GM21619 (cell line): ENCODE results near the gene LIMK2.
"Not testable (repeated sequence)": the region's sequence is repeated elsewhere in the genome, so short reads cannot be mapped to it uniquely, and the experiment has no call there.

Experiments
- ATAC-seq: cut with Tn5 transposase; IDR thresholded peaks from one replicate; pipeline ENCODE4 v1.9.1; 2021; ENCODE audit not compliant: unreplicated experiment

The LIMK2 gene

DNA sequence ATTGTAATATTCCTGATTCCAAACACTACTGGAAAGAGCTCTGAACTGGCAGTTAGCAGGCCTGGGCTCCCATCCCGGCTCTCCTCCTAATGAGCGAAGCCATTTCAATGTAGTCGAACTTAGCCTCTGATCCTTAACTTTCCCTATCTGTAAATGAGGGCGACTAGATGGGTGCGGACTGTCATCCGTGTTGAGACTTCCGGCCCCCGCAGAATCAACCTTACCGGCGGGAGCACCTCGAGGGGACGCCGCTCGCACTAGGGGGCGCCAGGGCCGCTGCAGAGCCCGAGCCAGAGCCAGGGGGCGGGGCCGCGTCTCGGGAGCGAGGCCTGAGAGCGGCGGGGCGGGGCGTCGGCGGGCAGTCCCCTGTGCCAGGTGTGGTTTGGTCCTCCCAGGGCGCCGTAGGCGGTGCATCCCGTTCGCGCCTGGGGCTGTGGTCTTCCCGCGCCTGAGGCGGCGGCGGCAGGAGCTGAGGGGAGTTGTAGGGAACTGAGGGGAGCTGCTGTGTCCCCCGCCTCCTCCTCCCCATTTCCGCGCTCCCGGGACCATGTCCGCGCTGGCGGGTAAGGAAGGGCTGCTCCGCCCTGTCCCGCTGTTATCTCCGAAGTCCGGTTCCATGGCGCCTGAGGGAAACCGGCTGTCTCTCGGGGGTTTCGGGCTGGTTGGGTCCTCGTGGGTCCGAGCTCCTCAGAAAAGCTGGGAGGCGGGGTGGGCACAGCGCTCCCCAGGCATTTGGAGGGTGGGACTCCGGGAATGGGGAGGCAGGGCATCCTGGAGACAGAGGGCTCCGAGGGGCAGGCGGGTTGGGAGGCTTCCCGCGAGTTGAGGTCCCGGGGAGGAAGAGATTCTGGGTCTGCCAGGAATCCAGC, at the start of gene LIMK2:
LIMK2 (plus strand) TSS at position 437 of the 869 bp plus-strand sequence; CDS start at position 548, 111 bp downstream.
- peak; percentile 83 for ATAC-seq

DNA sequence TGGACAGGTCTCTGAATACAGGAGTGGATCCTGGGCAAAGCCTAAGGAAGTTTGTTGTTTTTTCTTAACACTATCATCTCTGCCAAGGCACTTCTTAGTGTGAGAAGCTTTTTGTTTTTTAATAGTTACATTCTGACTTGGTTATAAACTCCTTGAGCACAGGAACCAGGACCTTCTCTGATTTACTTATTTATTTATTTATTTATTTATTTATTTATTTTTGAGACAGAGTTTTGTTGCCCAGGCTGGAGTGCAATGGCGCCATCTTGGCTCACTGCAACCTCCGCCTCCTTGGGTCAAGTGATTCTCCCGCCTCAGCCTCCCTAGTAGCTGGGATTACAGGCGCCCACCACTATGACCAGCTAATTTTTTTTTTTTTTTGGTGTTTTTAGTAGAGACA, 41.1 kb upstream of the LIMK2 start:
- no peak for ATAC-seq

DNA sequence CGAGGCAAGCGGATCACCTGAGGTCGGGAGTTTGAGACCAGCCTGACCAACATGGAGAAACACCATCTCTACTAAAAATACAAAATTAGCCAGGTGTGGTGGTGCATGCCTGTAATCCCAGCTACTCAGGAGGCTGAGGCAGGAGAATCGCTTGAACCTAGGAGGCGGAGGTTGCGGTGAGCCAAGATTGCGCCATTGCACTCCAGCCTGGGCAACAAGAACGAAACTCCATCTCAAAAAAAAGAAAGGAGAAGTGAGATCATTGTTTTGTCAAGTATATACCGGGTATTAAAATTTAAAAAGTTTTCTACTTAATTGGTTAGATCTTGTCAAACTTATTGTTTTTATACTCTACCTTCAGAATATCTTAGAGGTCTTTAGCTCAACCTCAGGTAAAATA, 40.4 kb upstream of the LIMK2 start:
- ATAC-seq, result not testable (repeated sequence)

DNA sequence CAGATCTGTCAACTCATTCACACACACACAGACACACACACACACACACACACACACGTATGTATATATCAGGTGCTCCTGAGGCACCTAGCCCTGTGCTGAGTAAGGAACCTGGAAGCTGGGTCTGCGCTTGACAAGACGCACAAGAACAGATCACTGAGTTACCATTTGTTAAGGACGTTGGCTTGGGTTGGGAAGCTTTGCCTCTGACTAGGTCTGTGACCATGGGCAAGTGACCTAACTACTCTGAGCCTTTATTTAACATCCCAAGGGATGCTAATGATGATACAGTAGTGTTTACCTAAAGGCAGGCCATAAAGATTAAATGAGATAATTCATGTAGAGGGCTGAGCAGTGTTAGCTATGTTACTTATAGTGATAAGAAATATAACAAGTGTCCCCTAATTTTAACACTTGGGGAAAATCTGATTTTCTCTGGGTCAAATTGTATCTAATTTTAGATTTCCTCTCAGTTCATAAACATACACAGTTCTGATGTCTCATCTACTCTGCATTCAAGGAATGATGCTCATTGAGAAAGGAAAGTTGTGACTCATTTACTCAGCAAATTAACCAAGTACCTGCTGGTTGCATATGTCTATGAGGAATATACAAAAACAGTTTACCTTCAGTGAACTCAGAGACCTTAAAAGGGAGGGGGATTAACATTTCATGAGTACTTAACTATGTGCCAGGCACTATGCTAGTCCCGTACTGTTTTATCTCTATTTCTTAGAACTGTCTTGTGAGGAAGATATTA, 38.5 kb upstream of the LIMK2 start:
- ATAC-seq, result no peak

DNA sequence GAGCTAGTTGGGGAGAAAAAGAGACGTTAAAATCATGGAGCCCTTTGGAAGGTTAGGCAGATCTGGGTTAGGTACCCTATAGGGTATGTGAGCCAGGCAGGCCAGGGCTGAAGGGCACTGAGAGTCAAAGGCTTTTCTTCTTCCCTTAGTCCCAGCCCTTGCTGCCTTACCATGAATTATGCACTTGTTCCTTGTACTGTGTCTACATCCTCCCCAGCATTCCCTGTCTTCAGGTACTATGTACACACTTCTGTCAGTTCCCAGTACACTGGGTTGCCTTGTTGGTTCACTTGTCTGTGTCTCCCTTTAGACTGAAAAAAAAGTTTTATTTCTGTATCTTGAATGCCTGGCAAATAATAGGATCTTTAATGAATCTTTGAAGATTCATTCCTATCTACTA, 35.2 kb upstream of the LIMK2 start:
- ATAC-seq, result no peak

DNA sequence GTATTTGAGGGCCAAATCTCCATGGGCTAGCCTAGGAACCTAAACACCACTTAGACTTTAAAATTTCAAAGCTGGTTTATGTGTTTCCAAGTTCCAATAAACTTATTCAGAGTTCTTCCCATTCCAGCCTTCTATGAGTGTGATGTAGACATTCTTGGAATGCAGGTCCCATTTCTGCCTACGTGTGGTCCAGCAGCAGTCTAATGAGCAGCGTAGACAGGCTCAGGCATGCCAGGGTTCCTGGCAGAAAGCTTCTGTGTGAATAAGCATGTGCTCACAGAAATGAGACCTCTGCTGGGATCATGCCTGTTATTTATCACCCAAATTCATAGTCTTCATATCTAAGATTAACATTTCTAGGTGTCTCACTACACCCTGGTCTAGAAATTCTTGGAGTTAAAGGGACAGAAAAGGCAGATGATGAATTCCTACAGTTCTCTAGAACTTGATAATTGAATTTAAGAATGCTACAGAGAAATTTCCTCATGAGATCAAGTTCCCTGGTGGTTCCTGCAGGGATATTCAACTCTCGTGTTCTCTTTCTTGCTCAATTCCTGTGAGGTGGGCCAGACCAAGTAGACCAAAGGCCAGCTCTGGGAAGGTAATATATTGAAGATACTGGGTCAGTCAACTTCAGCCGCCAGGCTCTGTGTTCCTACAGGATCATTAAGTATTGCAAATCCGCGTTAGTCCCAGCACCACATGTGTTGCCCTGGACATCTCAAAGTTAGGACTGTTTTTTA, 34.5 kb upstream of the LIMK2 start:
- no peak for ATAC-seq

DNA sequence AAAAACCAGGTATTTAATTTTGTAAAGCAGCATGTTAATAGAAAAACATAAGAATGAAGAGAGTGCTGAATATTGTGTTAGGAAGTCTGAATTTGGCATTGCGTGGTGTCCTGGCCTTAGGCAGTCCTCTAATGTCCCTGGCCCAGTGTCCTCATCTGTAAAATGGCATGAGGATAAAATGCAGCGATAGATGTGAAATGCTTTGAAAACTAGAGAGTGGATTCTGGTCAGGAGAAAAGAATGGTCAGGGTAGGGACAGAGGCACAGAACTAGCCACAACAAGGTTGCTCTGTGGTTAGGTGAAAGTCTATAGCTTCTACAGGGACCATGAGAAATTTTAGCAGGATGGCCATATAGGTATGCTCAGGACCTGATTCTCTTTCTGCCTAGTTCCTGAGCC, 33.2 kb upstream of the LIMK2 start:
- no peak for ATAC-seq

DNA sequence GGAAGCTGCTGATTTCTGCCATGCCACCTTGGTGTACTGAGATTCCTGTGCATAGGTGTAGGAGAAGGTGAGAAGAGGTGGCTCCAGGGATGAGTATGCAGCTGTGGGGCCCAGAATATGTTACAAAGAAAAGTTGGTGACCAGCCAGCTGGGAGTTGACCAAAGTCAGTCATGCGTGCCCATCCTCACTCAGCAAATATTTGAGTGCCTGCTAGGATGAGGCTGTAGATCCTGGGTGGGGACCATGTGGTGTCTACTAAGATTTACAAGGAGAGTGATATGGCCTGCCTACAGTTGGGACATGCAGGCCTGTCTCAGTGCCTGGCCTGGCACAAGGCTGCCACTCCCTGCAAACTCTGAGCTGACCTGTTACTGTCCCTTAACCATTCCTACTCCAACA, 32.8 kb upstream of the LIMK2 start:
- no peak for ATAC-seq

DNA sequence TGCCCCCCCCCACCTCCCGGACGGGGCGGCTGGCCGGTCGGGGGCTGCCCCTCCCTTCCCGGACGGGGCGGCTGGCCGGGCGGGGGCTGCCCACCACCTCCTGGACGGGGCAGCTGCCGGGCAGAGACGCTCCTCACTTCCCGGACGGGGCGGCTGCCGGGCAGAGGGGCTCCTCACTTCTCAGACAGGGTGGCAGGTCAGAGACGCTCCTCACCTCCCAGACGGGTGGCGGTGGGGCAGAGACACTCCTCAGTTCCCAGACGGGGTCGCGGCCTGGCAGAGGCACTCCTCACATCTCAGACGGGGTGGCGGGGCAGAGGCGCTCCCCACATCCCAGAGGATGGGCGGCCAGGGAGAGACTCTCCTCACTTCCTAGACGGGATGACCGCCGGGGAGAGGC, 28.1 kb upstream of the LIMK2 start:
- no peak for ATAC-seq

DNA sequence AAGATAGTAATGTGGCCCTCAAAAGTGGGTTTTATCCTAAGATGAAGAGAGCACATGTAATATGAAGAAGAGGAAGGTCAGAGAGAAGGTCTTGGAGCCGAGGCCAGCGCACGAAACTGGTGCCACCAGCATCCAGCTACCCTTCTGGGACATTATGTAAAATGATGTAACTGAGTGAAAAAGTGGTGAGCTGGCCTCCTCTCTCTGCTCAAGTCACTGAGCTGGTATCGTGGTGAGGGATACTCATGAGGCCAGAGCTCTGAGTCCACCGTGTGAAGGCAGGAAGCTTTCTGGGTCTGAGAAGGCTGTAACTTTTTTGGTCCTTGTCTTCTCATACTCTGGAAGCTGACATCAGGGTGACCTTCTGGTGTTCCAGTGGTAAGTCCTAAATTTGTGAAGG, 27.0 kb upstream of the LIMK2 start:
- ATAC-seq, result no peak

DNA sequence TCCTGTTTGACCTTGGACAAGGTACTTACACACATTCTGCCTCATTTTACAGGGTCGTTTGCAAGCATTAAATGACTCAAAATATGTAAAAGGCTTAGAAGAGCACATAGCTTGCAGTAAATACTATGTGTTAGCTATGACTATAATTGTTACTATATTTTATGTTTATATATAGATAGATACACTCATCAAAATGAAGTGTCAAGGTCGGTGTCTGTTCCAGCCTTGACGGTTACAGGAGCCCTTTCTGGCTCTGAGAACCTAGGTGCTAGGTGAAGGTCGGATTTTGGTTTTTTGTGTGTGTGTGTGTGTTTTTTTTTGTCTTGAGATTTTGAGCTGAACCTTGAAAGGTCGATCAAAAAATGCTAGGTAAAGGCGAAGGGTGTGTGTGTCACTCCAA, 24.5 kb upstream of the LIMK2 start:
- no peak for ATAC-seq

DNA sequence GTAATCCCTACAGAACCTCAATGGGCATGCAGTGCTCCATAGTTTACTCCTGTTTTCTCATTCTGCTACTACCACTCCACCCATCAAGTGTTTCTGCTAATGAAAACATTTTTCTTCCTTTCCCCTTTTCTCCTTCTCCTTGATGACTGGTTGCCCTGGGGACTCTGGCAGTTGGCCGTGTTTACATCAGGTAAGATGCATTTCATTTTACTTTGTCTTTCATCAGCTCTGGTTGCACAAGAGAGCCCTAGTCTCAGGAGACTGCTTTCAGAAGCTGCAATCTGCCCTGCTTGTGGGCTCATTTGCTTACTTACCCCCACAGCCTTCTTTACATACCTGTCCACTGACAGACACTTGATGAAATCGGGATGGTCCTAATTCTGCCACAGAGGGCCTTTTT, 19.6 kb upstream of the LIMK2 start:
- ATAC-seq, result no peak

DNA sequence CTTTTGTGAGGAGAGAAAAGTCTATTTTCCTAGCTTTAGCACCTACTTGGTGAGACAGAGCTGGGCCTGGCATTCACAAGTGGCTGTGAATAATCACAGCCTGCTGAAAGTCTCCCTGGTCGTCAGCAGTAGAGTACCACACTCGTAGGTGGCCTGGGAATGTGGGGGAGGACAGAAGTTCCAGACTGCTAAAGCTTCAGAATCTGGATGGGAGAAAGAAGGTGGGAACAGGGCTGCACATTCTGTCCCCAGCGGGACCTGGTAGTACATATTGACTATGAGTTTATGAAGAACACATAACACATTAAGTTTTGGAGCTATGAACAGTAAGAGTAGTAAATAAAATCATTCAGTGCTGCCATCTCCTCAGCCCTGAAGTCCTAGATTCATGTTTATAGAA, 19.0 kb upstream of the LIMK2 start:
- ATAC-seq, result no peak

DNA sequence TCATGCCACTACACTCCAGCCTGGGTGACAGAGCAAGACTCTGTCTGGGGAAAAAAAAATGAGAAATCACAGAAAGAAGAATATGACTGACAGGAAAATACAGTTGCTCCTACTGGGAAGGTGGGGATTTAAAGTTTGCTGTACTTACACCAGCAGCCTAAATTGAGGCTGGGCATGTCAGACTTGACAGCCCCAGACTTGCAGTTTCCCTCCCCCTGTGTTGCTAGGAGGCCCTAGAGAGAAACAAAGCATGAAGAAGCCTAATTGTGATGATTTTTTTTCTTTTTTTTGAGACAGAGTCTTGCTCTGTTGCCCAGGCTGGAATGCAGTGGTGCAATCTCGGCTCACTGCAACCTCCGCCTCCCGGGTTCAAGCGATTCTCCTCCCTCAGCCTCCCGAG, 17.4 kb upstream of the LIMK2 start:
- not testable (repeated sequence) for ATAC-seq

DNA sequence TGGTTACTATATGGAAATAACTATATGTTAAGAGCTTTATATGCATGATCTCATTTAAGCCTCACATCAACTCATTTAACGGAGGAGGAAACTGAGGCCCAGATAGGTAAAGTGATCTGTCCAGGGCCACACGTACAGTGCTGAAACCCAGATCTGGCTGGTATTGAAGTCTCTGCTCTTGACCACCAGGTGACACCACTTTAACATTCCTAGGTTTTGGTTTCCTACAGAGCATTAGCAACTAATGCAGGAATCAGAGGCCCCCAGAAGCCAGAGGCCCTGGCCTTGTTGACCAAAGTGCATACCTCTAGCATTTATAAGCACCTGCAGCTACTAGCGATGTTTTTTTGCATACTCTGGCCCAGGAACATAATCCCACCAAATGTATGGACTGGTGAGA, 12.9 kb upstream of the LIMK2 start:
- ATAC-seq, result no peak

DNA sequence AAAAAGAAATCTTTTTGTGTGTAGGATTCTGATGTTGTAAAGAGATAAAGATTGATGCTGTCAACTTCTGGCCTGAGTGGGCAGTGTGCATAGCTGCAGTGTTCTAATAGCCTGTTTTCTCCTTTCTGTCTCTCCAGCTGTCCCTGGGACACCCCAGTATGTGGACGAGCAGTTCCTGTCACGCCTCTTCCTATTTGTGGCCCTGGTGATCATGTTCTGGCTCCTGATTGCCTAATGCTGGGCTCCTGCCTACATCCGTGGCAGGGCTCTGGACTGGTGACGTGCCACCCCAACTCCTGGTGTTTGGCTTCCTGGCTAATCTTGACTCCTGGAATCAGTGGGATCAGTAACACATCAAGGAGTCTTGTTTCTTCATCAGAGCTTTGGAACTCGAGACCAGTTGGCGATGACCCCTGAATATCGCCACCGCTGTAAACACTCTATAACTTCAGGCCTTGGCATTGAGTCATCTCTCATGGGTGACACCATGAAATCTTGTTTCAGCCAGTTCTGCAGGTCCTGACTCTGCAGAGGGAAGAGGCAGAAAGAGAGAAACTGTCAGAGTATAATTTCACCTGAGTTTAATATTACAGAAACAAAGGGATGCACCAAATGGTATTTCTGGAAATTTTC, 7.6 kb upstream of the LIMK2 start:
- ATAC-seq, result not testable (repeated sequence)

DNA sequence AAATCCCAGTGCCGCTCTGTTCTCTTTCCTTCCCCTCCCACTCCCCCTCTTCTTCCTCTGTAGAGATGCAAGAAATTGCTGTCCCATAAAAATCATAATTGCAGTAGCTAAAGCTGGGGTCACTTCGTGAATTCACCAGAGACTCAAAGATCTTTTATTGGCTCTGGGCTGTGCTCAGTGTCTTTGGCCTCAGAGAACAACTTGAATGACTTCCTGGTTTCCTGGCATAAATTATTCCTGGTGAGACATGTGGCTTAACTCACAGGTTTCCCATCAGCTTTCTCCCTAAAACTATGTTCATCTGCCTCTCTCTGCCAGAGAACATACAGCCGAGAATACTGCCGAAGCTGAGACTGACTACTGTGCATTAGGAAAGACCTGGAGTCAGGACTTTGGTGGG, 7.0 kb upstream of the LIMK2 start:
- ATAC-seq, result not testable (repeated sequence)

DNA sequence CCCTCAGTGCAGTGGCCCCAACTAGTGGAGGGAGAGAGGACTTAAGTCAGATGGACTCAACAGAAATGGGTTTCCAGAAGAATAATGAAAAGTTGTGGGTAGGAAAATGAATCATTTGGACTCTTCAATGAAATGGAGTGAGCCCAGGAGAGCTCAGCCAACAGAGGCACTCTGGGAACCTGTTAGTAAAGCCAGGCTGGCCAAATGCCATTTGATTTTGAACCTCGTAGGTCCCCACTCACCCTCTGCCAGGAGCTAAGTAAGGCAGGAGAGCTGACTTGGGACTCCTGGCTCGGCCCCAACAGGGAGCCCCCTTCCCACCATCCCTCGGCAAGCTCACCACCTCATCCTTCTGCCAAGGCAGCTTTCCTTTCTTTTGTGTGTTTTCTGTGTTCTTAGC, 5.6 kb upstream of the LIMK2 start:
- not testable (repeated sequence) for ATAC-seq

DNA sequence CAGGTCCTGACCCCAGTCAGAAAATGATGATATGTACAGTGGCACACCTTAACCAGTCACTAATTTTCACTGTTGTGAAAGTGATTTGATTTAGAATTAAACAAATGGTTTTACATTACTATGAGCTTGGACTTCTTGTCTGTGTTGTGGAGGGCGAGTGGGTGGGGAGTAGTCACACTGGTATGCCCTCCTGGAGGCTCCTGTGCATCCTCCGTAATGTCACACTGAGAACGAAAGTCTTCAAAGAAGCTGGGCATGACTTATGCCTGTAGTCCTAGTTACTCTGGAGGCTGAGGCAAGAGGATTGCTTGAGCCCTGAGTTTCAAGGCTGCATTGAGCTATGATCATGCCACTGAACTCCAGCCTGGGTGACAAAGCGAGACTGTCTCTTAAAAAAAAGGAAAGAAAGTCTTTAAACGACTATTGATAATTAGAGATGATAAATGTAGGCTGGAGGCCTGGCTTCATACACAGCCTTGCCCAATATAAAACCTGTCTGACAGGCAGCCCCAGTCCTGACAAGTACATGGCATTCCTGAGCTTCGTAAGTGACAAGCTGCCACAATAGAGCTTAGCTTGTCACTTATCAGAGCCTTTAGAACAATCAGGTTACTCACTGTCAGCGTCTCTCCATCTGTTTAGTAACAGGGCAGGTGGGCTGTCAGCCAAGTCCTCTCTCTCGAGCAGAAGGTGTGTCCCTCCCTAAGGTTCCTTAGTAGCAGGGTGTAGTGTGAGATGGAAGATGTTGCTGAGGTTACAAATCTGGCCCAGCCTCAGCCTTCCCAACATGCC, 5.0 kb upstream of the LIMK2 start:
- no peak for ATAC-seq
